Measurements from ENCODE around the gene MED8.
A peak's percentile ranks its signal among the peaks of the same experiment; 100 is the strongest.

Gene MED8

GRCh38 chr1:43358121-43358745, 31.4 kb downstream of the MED8 start:
- no peak for DNase-seq

- no peak for DNase-seq
Measured at GRCh38 chr1:43357251-43357650, 32.3 kb downstream of the MED8 start.

- no peak for DNase-seq
Measured at GRCh38 chr1:43354936-43355335, 34.7 kb downstream of the MED8 start.

- DNase-seq: no peak
Measured at GRCh38 chr1:43354471-43354870, 35.1 kb downstream of the MED8 start.

- DNase-seq: no peak
Measured at GRCh38 chr1:43352881-43353280, 36.7 kb downstream of the MED8 start.

GRCh38 chr1:43352351-43352705, 37.3 kb downstream of the MED8 start:
- DNase-seq: no peak

GRCh38 chr1:43351421-43352350, 37.9 kb downstream of the MED8 start:
- DNase-seq: no peak

GRCh38 chr1:43350976-43351375, 38.6 kb downstream of the MED8 start:
- no peak for DNase-seq

- no peak for DNase-seq
Measured at GRCh38 chr1:43349594-43350306, 39.9 kb downstream of the MED8 start.

- DNase-seq: peak; percentile 51
Measured at GRCh38 chr1:43348809-43349593, 40.6 kb downstream of the MED8 start.

- no peak for DNase-seq
Measured at GRCh38 chr1:43348343-43348808, 41.2 kb downstream of the MED8 start.

- no peak for DNase-seq
Measured at GRCh38 chr1:43346636-43347035, 43.0 kb downstream of the MED8 start.

- DNase-seq: no peak
Measured at GRCh38 chr1:43345120-43345519, 44.5 kb downstream of the MED8 start.

- no peak for DNase-seq
Measured at GRCh38 chr1:43344267-43344850, 45.2 kb downstream of the MED8 start.

- DNase-seq: no peak
Measured at GRCh38 chr1:43340559-43340958, 49.0 kb downstream of the MED8 start.

- no peak for DNase-seq
Measured at GRCh38 chr1:43339584-43340232, 49.9 kb downstream of the MED8 start.

GRCh38 chr1:43338001-43338400, 51.6 kb downstream of the MED8 start:
- DNase-seq: no peak

- no peak for DNase-seq
Measured at GRCh38 chr1:43337588-43337987, 52.0 kb downstream of the MED8 start, which contains the start of gene MPL. TSS of gene MPL (plus strand) at chr1:43337818. CDS start at chr1:43337849, 31 bp downstream.

GRCh38 chr1:43334453-43335205, 55.0 kb downstream of the MED8 start:
- DNase-seq: no peak
